NB4 (cell line): ENCODE results near the gene CARD6.

Experiments
- MYC ChIP-seq: IDR thresholded peaks from 2 replicates; pipeline ENCODE4 v1.6.1; 2011; ENCODE audit warnings: low read depth, low read length
- POLR2A ChIP-seq: IDR thresholded peaks from 2 replicates; pipeline ENCODE4 v1.6.1; 2011; ENCODE audit warnings: mild to moderate bottlenecking; ENCODE audit not compliant: insufficient read length; ENCODE audit errors: extremely low read depth
- TF ChIP-seq, protein P1 (sequence below): IDR thresholded peaks from one replicate; pipeline ENCODE4 v1.5.1; 2012; ENCODE audit warnings: low read depth, low read length
- TF ChIP-seq, protein P2 (sequence below): IDR thresholded peaks from 2 replicates; pipeline ENCODE4 v1.6.1; 2011; ENCODE audit warnings: low read depth, low read length

DNA sequence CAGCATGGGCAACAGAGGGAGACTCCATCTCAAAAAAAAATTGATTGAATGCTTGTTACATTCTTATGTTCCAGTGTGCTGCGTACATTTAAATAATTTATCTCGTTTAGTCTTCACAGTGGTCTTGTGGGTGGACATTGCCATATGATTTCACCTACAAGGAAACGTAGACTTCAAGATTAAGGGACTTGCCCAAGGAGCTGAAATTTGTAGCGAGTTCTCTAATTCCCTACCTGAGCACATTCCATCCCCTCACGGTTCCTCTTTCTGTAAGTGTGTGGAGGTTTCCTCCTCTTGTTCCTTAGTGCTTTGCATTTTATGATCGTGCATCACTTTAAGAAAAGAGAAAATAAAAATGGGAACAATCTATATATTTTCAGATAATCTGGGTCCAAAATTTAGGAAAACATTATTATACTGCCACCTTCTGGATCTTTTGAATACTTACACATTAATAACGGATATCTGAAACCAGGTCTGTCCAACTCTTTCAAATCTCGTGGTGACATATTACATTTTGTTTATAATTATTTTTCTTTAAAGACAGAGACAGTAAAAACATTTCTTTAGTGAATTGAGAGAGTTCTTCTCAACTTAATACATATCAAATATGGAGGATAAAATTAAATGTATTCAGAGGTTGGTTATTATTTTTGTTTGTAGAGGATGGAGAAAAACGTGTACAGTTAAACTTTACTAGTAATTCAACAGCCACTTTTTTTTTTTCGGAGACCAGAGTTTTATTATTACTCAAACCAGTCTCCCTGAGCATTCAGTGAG, 38.2 kb downstream of the CARD6 start:
- TF ChIP-seq, protein P1, sequence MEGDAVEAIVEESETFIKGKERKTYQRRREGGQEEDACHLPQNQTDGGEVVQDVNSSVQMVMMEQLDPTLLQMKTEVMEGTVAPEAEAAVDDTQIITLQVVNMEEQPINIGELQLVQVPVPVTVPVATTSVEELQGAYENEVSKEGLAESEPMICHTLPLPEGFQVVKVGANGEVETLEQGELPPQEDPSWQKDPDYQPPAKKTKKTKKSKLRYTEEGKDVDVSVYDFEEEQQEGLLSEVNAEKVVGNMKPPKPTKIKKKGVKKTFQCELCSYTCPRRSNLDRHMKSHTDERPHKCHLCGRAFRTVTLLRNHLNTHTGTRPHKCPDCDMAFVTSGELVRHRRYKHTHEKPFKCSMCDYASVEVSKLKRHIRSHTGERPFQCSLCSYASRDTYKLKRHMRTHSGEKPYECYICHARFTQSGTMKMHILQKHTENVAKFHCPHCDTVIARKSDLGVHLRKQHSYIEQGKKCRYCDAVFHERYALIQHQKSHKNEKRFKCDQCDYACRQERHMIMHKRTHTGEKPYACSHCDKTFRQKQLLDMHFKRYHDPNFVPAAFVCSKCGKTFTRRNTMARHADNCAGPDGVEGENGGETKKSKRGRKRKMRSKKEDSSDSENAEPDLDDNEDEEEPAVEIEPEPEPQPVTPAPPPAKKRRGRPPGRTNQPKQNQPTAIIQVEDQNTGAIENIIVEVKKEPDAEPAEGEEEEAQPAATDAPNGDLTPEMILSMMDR: no peak
- TF ChIP-seq POLR2A: no peak
- no peak for TF ChIP-seq MYC
- TF ChIP-seq, protein P2, sequence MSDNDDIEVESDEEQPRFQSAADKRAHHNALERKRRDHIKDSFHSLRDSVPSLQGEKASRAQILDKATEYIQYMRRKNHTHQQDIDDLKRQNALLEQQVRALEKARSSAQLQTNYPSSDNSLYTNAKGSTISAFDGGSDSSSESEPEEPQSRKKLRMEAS: 0 out of 2 replicates have a peak, but pooled peaks have one; percentile 19
